IPS DF 6.9 (cell line): ENCODE measurements around the gene RIOK1.

Experiments
- DNase-seq: peaks from one replicate; pipeline ENCODE4 v3.0.0-alpha.2; 2013; ENCODE audit warnings: low read depth, low spot score
- H3K27ac ChIP-seq: one replicate; pipeline ENCODE4 v1.5.1; 2013; ENCODE audit warnings: low read length, control low read depth
- H3K27me3 ChIP-seq: 2 replicates; pipeline ENCODE4 v1.6.1; 2013; ENCODE audit warnings: mild to moderate bottlenecking, low read length; ENCODE audit not compliant: control insufficient read depth, insufficient read depth
- H3K36me3 ChIP-seq: 2 replicates; pipeline ENCODE4 v1.6.1; 2013; ENCODE audit warnings: low read length; ENCODE audit not compliant: control insufficient read depth, insufficient read depth
- H3K4me1 ChIP-seq: 2 replicates; pipeline ENCODE4 v1.6.1; 2013; ENCODE audit warnings: low read length; ENCODE audit not compliant: control insufficient read depth, insufficient read depth
- H3K4me3 ChIP-seq: 2 replicates; pipeline ENCODE4 v1.5.1; 2013; ENCODE audit warnings: mild to moderate bottlenecking, low read length
- H3K9me3 ChIP-seq: 2 replicates; pipeline ENCODE4 v1.6.1; 2013; ENCODE audit warnings: low read length, inconsistent platforms; ENCODE audit not compliant: control insufficient read depth, insufficient read depth
- WGBS: extraction: QIAGEN DNeasy Blood & Tissue Kit; methylation state at CpG from one replicate; pipeline ENCODE4 v1.1.7; 2013; ENCODE audit warnings: mixed read lengths, missing lambda C conversion rate; ENCODE audit not compliant: insufficient read length, insufficient coverage; 5-methylcytosine and 5-hydroxymethylcytosine counted together

The RIOK1 gene

GRCh38 chr6:7438011-7438410 is 48.4 kb downstream of the RIOK1 start:
- Histone ChIP-seq H3K27ac (no peak overlapping the region), H3K4me1 (no peaks in the 10 kb centered on the region), H3K4me3 (no peak overlapping the region), H3K36me3 (no peaks in the 10 kb centered on the region), H3K27me3 (no peaks in the 10 kb centered on the region), H3K9me3 (no peaks in the 10 kb centered on the region)
- DNase-seq: no peak
- WGBS: no CpG with 5 or more reads among the region's 3 CpGs

DNA sequence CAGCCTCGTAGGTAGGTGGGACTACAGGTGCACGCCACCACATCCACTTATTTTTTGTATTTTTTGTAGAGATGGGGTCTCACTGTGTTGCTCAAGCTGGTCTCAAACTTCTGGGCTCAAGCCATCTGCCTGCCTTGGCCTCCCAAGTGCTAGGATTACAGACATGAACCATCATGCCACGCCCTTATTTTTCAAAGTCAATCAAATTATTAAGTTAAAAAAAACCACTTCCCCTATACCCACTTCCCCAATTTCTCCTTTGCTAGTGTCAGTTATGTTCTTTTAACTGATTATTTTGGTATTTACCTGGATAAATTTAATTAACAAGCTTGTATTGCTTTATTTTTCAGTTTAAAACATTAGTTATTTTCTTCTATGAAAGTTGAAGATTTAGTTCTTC is 49.6 kb downstream of the RIOK1 start:
- Histone ChIP-seq H3K4me1 (no peaks in the 10 kb centered on the region), H3K9me3 (no peaks in the 10 kb centered on the region), H3K27me3 (no peaks in the 10 kb centered on the region), H3K36me3 (no peaks in the 10 kb centered on the region), H3K4me3 (no peak overlapping the region), H3K27ac (no peak overlapping the region)
- no CpG with 5 or more reads among the region's 3 CpGs for WGBS
- DNase-seq: no peak

DNA sequence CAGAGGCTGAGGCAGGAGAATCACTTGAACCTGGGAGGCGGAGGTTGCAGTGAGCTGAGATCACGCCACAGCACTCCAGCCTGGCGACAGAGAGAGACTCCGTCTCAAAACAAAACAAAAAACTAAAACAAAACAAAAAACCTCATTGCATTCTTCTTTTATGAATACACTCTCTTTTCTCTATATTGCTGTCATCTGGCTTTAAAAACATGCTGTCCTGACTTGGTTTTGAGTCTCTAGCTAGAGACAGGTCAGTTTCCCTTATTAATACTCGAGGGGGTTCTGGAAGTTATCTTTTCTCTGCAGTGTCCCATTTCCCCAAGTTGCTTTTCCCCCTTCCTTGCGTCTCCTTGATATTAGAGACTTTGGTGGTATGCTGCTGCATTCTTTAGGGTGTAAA is 50.9 kb downstream of the RIOK1 start:
- Histone ChIP-seq H3K27me3 (no peaks in the 10 kb centered on the region), H3K4me3 (no peak overlapping the region), H3K9me3 (no peaks in the 10 kb centered on the region), H3K36me3 (no peaks in the 10 kb centered on the region), H3K27ac (no peak overlapping the region), H3K4me1 (no peaks in the 10 kb centered on the region)
- WGBS: no CpG with 5 or more reads among the region's 6 CpGs
- DNase-seq: no peak

DNA sequence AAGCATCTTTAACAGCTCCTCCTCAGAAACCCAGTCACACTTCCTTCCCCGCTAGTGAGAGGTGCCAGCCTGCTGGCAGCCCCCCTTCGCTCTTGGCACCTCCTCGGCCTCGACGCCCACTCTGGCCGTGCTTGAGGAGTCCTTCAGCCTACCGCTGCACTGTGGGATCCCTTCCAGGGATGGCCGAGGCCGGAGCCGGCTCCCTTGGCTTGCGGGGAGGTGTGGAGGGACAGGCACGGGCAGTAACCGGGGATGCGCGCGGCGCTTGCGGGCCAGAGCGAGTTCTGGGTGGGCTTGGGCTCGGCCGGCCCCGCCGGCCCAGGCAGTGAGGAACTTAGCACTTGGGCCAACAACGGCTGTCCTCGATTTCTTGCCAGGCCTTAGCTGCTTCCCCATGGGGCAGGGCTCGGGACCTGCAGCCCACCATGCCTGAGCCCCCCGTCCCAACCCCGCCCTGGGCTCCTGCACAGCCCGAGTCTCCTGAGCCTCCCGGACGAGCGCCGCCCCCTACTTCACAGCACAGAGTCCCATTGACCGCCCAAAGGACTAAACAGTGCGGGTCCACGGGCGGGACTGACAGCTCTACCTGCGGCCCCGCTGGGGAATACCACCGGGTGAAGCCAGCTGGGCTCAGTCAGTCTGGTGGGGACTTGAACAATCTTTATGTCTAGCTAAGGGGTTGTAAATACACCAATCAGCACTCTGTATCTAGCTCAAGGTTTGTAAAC is 51.6 kb downstream of the RIOK1 start:
- no peak for DNase-seq
- no CpG with 5 or more reads among the region's 40 CpGs for WGBS
- Histone ChIP-seq H3K4me1 (no peaks in the 10 kb centered on the region), H3K27ac (no peak overlapping the region), H3K36me3 (no peaks in the 10 kb centered on the region), H3K27me3 (no peaks in the 10 kb centered on the region), H3K9me3 (no peaks in the 10 kb centered on the region), H3K4me3 (no peak overlapping the region)

DNA sequence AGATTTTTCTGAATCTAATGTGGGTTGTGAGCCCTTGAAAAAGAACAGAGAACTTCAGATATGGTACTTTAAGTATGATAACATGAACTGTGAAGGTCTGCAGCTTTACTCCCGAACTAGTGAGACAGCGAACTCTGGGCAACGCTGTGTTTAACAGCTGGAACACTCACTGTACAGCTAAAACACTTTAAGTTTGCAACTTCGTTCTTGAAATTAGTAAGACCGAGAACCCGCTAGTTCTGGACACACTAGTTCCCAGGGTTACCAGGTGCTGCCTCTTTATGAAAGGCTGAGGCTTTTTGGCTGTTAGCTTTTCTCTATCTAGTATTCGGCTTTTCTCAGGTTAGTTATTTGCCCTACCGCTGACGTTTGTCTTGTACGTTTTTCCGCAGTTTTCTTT is 52.9 kb downstream of the RIOK1 start:
- Histone ChIP-seq H3K4me1 (no peaks in the 10 kb centered on the region), H3K9me3 (no peaks in the 10 kb centered on the region), H3K27ac (no peak overlapping the region), H3K4me3 (no peak overlapping the region), H3K27me3 (no peaks in the 10 kb centered on the region), H3K36me3 (no peaks in the 10 kb centered on the region)
- no peak for DNase-seq
- WGBS: no CpG with 5 or more reads among the region's 11 CpGs

- Histone ChIP-seq H3K4me1 (no peaks in the 10 kb centered on the region), H3K27me3 (no peaks in the 10 kb centered on the region), H3K4me3 (no peak overlapping the region), H3K36me3 (no peaks in the 10 kb centered on the region), H3K9me3 (no peaks in the 10 kb centered on the region), H3K27ac (no peak overlapping the region)
- no CpG with 5 or more reads among the region's 2 CpGs for WGBS
- DNase-seq: no peak
Observed at GRCh38 chr6:7445101-7445500, 55.5 kb downstream of the RIOK1 start.

- Histone ChIP-seq H3K4me3 (no peak overlapping the region), H3K36me3 (no peaks in the 10 kb centered on the region), H3K4me1 (no peaks in the 10 kb centered on the region), H3K27ac (no peak overlapping the region), H3K9me3 (no peaks in the 10 kb centered on the region), H3K27me3 (no peaks in the 10 kb centered on the region)
- no peak for DNase-seq
- WGBS: no CpG with 5 or more reads among the region's 12 CpGs
Observed at GRCh38 chr6:7445885-7446461, 56.4 kb downstream of the RIOK1 start.

- WGBS: no CpG with 5 or more reads among the region's 15 CpGs
Observed at GRCh38 chr6:7446619-7447325, 57.2 kb downstream of the RIOK1 start.

DNA sequence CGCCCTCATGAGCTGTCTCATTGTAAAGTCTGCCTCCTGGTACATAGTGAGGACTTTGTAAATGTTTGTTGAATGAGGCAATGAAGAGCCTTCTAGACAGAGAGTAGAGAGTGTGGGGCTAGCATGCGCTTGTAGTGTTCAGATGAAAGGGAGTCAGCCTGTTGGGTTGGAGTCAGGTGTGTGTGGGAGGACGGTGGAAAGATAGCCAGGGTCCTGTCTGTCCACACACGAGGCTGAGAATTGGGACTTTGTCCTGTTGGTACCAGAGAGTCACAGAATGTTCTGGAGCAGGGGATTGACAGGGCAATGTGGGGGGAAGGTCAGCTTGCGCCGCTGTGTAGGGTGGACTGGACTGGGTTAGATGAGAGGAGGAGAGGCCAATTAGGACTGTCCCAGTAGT is 58.6 kb downstream of the RIOK1 start:
- Histone ChIP-seq H3K9me3 (no peaks in the 10 kb centered on the region), H3K4me1 (no peaks in the 10 kb centered on the region), H3K36me3 (no peaks in the 10 kb centered on the region), H3K4me3 (no peak overlapping the region), H3K27me3 (no peaks in the 10 kb centered on the region), H3K27ac (no peak overlapping the region)
- no peak for DNase-seq
- WGBS: no CpG with 5 or more reads among the region's 6 CpGs

More at GRCh38 chr6:7446619-7447325, 57.2 kb downstream of the RIOK1 start:
- Histone ChIP-seq H3K27me3 (no peaks in the 10 kb centered on the region), H3K36me3 (no peaks in the 10 kb centered on the region), H3K4me3 (no peak overlapping the region), H3K4me1 (no peaks in the 10 kb centered on the region), H3K9me3 (no peaks in the 10 kb centered on the region), H3K27ac (no peak overlapping the region)
- no peak for DNase-seq

DNA sequence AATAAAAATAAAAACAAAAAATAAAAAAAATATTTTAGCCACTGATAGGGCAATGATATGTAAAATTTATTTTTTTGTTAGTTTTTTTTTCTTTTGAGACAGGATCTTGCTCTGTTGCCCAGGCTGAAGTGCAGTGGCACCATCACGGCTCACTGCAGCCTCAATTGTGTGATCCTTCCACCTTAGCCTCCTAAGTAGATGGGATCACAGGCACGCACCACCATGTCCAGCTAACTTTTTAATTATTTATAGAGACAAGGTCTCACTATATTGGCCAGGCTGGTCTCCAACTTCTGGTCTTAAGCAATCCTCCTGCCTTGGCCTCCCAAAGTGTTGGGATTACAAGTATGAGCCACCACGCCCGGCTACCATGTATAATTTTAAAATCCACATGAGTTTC is 59.4 kb downstream of the RIOK1 start:
- Histone ChIP-seq H3K27ac (no peak overlapping the region), H3K9me3 (no peaks in the 10 kb centered on the region), H3K4me3 (no peak overlapping the region), H3K27me3 (no peaks in the 10 kb centered on the region), H3K36me3 (no peaks in the 10 kb centered on the region), H3K4me1 (no peaks in the 10 kb centered on the region)
- WGBS: no CpG with 5 or more reads among the region's 4 CpGs
- DNase-seq: no peak
